ENCODE results near the gene DAPP1. TPM values are rescaled to one million over a fixed set of nuclear protein-coding genes. Genes with fewer than 3 reads are reported as not detected.

The DAPP1 gene
- total RNA-seq, 1 experiment from 2014 or later, result not detected

- no peak for TF ChIP-seq EZH2 (IDR thresholded peaks at IDR 0.05; ENCODE audit: borderline replicate concordance, low read depth, low read length, poor library complexity, severe bottlenecking)
- TF ChIP-seq CTCF (conservative IDR thresholded peaks at IDR 0.05; ENCODE audit: low read depth, low read length), result no peak
- H3K27me3 ChIP-seq (replicated peaks; ENCODE audit: insufficient read depth, low read depth, low read length, poor library complexity), result peaks cover 6% of the 10 kb centered on the region
- no peak overlapping the region for H3K4me3 ChIP-seq (ENCODE audit: low read depth, low read length, poor library complexity, severe bottlenecking)
- DNase-seq (ENCODE audit: low spot score), result no peak
- no peaks in the 10 kb centered on the region for H3K36me3 ChIP-seq (ENCODE audit: insufficient read depth, low read length, poor library complexity, severe bottlenecking)
- CTCF ChIA-PET, result no interaction called here
- POLR2A ChIA-PET (ENCODE audit: low non-redundant PET), result no interaction called here
- H3K9me3 ChIP-seq (ENCODE audit: low read depth, low read length, poor library complexity, severe bottlenecking), result no peaks in the 10 kb centered on the region
- H3K4me1 ChIP-seq (ENCODE audit: insufficient read depth, low read length, poor library complexity, severe bottlenecking), result no peaks in the 10 kb centered on the region
- BruUV-seq (replicated peaks), result no TSS peak
- intact Hi-C loops (cut with micrococcal nuclease; ENCODE audit: unreplicated experiment), result no loop called here
- no peak overlapping the region for H3K27ac ChIP-seq (ENCODE audit: low read depth, low read length, poor library complexity, severe bottlenecking)
These were observed 36.6 kb downstream of the DAPP1 start for GRCh38 chr4:99853190-99853589.

- no peak for DNase-seq (ENCODE audit: low spot score)
- CTCF ChIA-PET, result no interaction called here
- no TSS peak for BruUV-seq (replicated peaks)
These were observed 37.4 kb downstream of the DAPP1 start for GRCh38 chr4:99853999-99854398.

GRCh38 chr4:99855678-99856077, 39.1 kb downstream of the DAPP1 start:
- ChIA-PET CTCF (no interaction called here), POLR2A (ENCODE audit: low non-redundant PET) (no interaction called here)
- H3K36me3 ChIP-seq (ENCODE audit: insufficient read depth, low read length, poor library complexity, severe bottlenecking), result no peaks in the 10 kb centered on the region
- H3K27ac ChIP-seq (ENCODE audit: low read depth, low read length, poor library complexity, severe bottlenecking), result no peak overlapping the region
- no peak for DNase-seq (ENCODE audit: low spot score)
- H3K4me1 ChIP-seq (ENCODE audit: insufficient read depth, low read length, poor library complexity, severe bottlenecking), result no peaks in the 10 kb centered on the region
- H3K9me3 ChIP-seq (ENCODE audit: low read depth, low read length, poor library complexity, severe bottlenecking), result no peaks in the 10 kb centered on the region
- H3K27me3 ChIP-seq (replicated peaks; ENCODE audit: insufficient read depth, low read depth, low read length, poor library complexity), result peaks cover 21% of the 10 kb centered on the region
- no TSS peak for BruUV-seq (replicated peaks)
- TF ChIP-seq CTCF (conservative IDR thresholded peaks at IDR 0.05; ENCODE audit: low read depth, low read length), result no peak
- no peak for TF ChIP-seq EZH2 (IDR thresholded peaks at IDR 0.05; ENCODE audit: borderline replicate concordance, low read depth, low read length, poor library complexity, severe bottlenecking)
- intact Hi-C loops (cut with micrococcal nuclease; ENCODE audit: unreplicated experiment), result no loop called here
- H3K4me3 ChIP-seq (ENCODE audit: low read depth, low read length, poor library complexity, severe bottlenecking), result no peak overlapping the region

More at GRCh38 chr4:99853999-99854398, 37.4 kb downstream of the DAPP1 start:
- no peaks in the 10 kb centered on the region for H3K9me3 ChIP-seq (ENCODE audit: low read depth, low read length, poor library complexity, severe bottlenecking)
- no peak overlapping the region for H3K27ac ChIP-seq (ENCODE audit: low read depth, low read length, poor library complexity, severe bottlenecking)
- H3K4me1 ChIP-seq (ENCODE audit: insufficient read depth, low read length, poor library complexity, severe bottlenecking), result no peaks in the 10 kb centered on the region
- TF ChIP-seq EZH2 (IDR thresholded peaks at IDR 0.05; ENCODE audit: borderline replicate concordance, low read depth, low read length, poor library complexity, severe bottlenecking) (no peak), CTCF (conservative IDR thresholded peaks at IDR 0.05; ENCODE audit: low read depth, low read length) (no peak)
- H3K27me3 ChIP-seq (replicated peaks; ENCODE audit: insufficient read depth, low read depth, low read length, poor library complexity), result peaks cover 14% of the 10 kb centered on the region
- POLR2A ChIA-PET (ENCODE audit: low non-redundant PET), result no interaction called here
- intact Hi-C loops (cut with micrococcal nuclease; ENCODE audit: unreplicated experiment), result no loop called here
- no peak overlapping the region for H3K4me3 ChIP-seq (ENCODE audit: low read depth, low read length, poor library complexity, severe bottlenecking)
- no peaks in the 10 kb centered on the region for H3K36me3 ChIP-seq (ENCODE audit: insufficient read depth, low read length, poor library complexity, severe bottlenecking)
